ENCODE results near the gene RHOG. TPM values are rescaled to one million over a fixed set of nuclear protein-coding genes. Genes with fewer than 3 reads are reported as not detected.
A peak's percentile ranks its signal among the peaks of the same experiment; 100 is the strongest.

Gene RHOG
- total and polyA plus RNA-seq, 9 of the 15 experiments (the other 6 are each of a cell fraction or from before 2014, with no cell fraction given), result 22.6 to 162 (median 80.3) TPM

DNA sequence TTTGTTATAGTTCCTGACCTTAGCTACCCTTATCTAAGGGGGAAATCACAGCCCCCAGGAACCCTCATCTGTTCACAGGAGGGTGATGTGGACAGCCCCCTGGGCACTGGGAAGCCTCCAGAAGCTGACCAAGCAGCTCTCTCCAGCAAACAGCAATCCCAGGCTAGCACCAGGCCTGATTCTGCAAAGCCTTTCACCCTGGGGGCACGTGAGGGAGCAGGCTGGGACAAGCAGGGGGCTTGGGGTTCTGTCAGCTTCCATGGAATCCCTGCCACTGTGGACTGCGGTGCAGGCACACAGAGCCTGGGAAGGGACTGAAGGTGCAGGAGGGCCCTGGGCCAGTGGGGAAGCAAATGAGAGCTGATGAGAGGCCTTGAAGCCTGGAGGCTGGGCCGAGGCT lies 30.3 kb downstream of the RHOG start:
- ATAC-seq (no peak), FAIRE-seq (no peak), DNase-seq (ENCODE audit: extremely low read depth in 1 of 4, low spot score in 3 of 4) (no peak)
- WGBS (ENCODE audit: insufficient coverage, low coverage, missing lambda C conversion rate), result 69% methylated on average over 3 of the region's 3 CpGs
- Histone ChIP-seq H3K4me3 (no peak overlapping the region), H3K9me1 (ENCODE audit: control insufficient read depth, insufficient read depth, low read length) (no peaks in the 10 kb centered on the region), H3K36me3 (ENCODE audit: control insufficient read depth, insufficient read depth, low read length) (peaks cover 11% of the 10 kb centered on the region), H3K4me2 (ENCODE audit: insufficient read depth, low read length) (no peak overlapping the region), H3K79me2 (ENCODE audit: control insufficient read depth, insufficient read depth, low read length) (peaks cover 6% of the 10 kb centered on the region), H3K27ac (ENCODE audit: extremely low read depth, low read depth, low read length) (no peak overlapping the region), H2AFZ (ENCODE audit: low read depth, low read length) (no peak overlapping the region), H4K20me1 (replicated peaks; ENCODE audit: control insufficient read depth, insufficient read depth, low read length) (no peaks in the 10 kb centered on the region), H3K9me3 (replicated peaks; ENCODE audit: control insufficient read depth, insufficient read depth, low read depth, low read length) (no peaks in the 10 kb centered on the region), H3K4me1 (replicated peaks in 1 of 2; ENCODE audit: control insufficient read depth in 2 of 2, insufficient read depth in 2 of 2, low read length in 2 of 2) (peaks cover 7 to 21% of the 10 kb centered on the region in 2 experiments; a peak in 3 of 5 replicates), H3K27me3 (ENCODE audit: control insufficient read depth in 2 of 2, insufficient read depth in 2 of 2, low read length in 2 of 2) (no peaks in the 10 kb centered on the region), H3K9ac (ENCODE audit: insufficient read depth in 1 of 2, low read depth in 2 of 2, low read length in 2 of 2) (peak overlapping the region in 1 of 2 experiments; percentile 70; a peak in 2 of 4 replicates)
- TF ChIP-seq KAT8 (IDR thresholded peaks at IDR 0.05; ENCODE audit: low read depth) (no peak), SMC3 (conservative IDR thresholded peaks at IDR 0.05; ENCODE audit: insufficient read depth, low read depth, low read length) (no peak), NR2C2 (CRISPR knock-in tag; IDR thresholded peaks at IDR 0.05) (no peak), NR2C2 (tag; IDR thresholded peaks at IDR 0.05) (no peak), BDP1 (IDR thresholded peaks at IDR 0.05; ENCODE audit: insufficient read depth, insufficient read length) (no peak), ETV5 (CRISPR knock-in tag; IDR thresholded peaks at IDR 0.05; ENCODE audit: low read depth) (no peak), TBL1XR1 (IDR thresholded peaks at IDR 0.05; ENCODE audit: low read length in 2 of 2) (no peak)
- ChIA-PET CTCF (ENCODE audit: low intra/inter-chr PET ratio) (no interaction called here), POLR2A (interaction anchor here (0.7 to 1.3 kb wide), 3 partner anchors 16 to 166 kb away, joined by 3 read pairs; partner anchors contain the start of gene ART1)
- no TSS peak for BruUV-seq (replicated peaks)
- in situ Hi-C loops (cut with MboI) (loop anchor here (25.0 kb wide), 1 partner anchor 348 kb away; no protein-coding TSS in a partner anchor), intact Hi-C loops (cut with micrococcal nuclease) (no loop called here)

Measured in K562 (cell line).